ENCODE measurements around the gene SH2D3C. TPM values are rescaled to one million over a fixed set of nuclear protein-coding genes. Genes with fewer than 3 reads are reported as not detected.
A peak's percentile ranks its signal among the peaks of the same experiment; 100 is the strongest.

SH2D3C gene
- total RNA-seq, 1 experiment from 2014 or later, result 0.79 TPM

DNA sequence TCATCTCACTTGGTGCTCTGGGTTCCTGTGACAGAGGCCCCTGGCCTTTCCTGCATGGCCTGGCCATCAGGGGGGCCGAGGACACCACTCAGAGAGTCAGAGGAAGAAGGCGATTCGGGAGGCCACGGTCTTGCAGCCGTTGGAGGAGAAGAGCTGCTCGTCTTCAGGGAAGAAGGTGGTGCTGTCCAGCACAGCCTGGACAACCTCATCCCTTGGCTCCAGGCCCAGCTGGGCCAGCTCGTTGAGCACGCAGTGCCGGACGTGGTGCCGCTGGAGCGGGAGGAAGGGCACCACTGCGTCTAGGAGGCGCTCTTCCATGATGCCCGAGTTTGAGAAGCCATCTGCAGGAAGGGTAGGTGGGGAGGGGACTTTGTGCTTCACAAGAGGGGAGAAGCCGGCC is 46.5 kb downstream of the SH2D3C start:
- Histone ChIP-seq H3K9me3 (ENCODE audit: insufficient read depth, low read depth) (no peaks in the 10 kb centered on the region), H3K27me3 (ENCODE audit: insufficient read depth, low read depth) (no peaks in the 10 kb centered on the region), H3K36me3 (ENCODE audit: low read depth) (no peaks in the 10 kb centered on the region), H2AFZ (no peak overlapping the region), H3K4me2 (no peak overlapping the region), H3K4me1 (replicated peaks; ENCODE audit: insufficient read depth) (peaks cover 6% of the 10 kb centered on the region; the same call in 1 of the 2 replicates), H3K27ac (no peak overlapping the region), H4K20me1 (ENCODE audit: insufficient read depth) (no peaks in the 10 kb centered on the region), H3K79me2 (ENCODE audit: low read depth) (no peaks in the 10 kb centered on the region), H3F3A (ENCODE audit: insufficient read depth, low read depth) (peaks cover 5% of the 10 kb centered on the region; the same call in 1 of the 2 replicates), H3K9me2 (ENCODE audit: insufficient read depth) (no peaks in the 10 kb centered on the region), H3K4me3 (no peak overlapping the region)
- BruUV-seq (replicated peaks), result no TSS peak
- intact Hi-C loops (cut with micrococcal nuclease; ENCODE audit: unreplicated experiment), result loop anchor here (5.0 kb wide), 1 partner anchor 790 kb away; no protein-coding TSS in a partner anchor
- POLR2A ChIA-PET (ENCODE audit: unreplicated experiment), result no interaction called here
- TF ChIP-seq CTCF (conservative IDR thresholded peaks at IDR 0.05) (no peak), EZH2 (IDR thresholded peaks at IDR 0.05; ENCODE audit: low read depth) (no peak)
- CTCF ChIA-PET, result no interaction called here
- no peak for DNase-seq

DNA sequence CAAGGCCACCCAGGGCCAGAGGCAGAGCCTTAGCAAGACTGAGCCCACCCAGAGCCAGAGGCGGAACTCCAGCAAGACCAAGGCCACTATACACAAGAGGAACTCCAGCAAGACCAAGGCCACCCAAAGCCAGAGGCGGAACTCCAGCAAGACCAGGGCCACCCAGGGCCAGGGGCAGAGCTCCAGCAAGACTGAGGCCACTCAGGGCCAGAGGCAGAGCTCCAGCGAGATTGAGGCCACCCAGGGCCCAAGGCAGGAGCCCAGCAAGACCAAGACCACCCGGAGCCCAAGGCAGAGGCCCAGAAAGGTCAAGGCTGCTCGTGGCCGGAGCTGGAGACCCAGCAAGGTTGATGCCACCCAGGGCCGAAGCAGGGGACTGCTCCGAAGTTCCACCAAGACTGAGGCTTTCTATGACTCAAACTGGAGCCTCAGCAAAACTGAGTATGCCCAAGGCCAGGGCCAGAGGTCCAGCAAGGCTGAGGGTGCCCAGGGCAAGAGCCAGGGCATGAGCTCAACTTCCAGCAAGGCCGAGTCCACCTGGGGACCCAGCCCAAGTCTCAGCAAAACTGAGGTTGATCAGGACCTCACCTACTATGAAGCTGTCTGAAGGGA is 47.6 kb downstream of the SH2D3C start:
- no peaks in the 10 kb centered on the region for H4K20me1 ChIP-seq (ENCODE audit: insufficient read depth)
- H3K36me3 ChIP-seq (ENCODE audit: low read depth), result no peaks in the 10 kb centered on the region
- H3K27me3 ChIP-seq (ENCODE audit: insufficient read depth, low read depth), result no peaks in the 10 kb centered on the region
- H3K4me3 ChIP-seq, result no peak overlapping the region
- H3K27ac ChIP-seq, result no peak overlapping the region
- TF ChIP-seq CTCF (conservative IDR thresholded peaks at IDR 0.05) (no peak), EZH2 (IDR thresholded peaks at IDR 0.05; ENCODE audit: low read depth) (no peak)
- peaks cover 5% of the 10 kb centered on the region; the same call in 1 of the 2 replicates for H3F3A ChIP-seq (ENCODE audit: insufficient read depth, low read depth)
- intact Hi-C loops (cut with micrococcal nuclease; ENCODE audit: unreplicated experiment), result loop anchor here (5.0 kb wide), 1 partner anchor 789 kb away; no protein-coding TSS in a partner anchor
- no peak overlapping the region for H2AFZ ChIP-seq
- no peak overlapping the region for H3K4me2 ChIP-seq
- BruUV-seq (replicated peaks), result no TSS peak
- DNase-seq, result peak in 1 of 2 experiments; percentile 15
- no peaks in the 10 kb centered on the region for H3K9me2 ChIP-seq (ENCODE audit: insufficient read depth)
- H3K79me2 ChIP-seq (ENCODE audit: low read depth), result no peaks in the 10 kb centered on the region
- H3K4me1 ChIP-seq (replicated peaks; ENCODE audit: insufficient read depth), result peaks cover 6% of the 10 kb centered on the region; the same call in 1 of the 2 replicates
- ChIA-PET CTCF (no interaction called here), POLR2A (ENCODE audit: unreplicated experiment) (interaction anchor here (0.6 kb wide), 1 partner anchor 190 kb away, joined by 5 read pairs; no protein-coding TSS in a partner anchor)
- no peaks in the 10 kb centered on the region for H3K9me3 ChIP-seq (ENCODE audit: insufficient read depth, low read depth)

- Histone ChIP-seq H3F3A (ENCODE audit: insufficient read depth, low read depth) (peaks cover 5% of the 10 kb centered on the region; the same call in 1 of the 2 replicates), H3K79me2 (ENCODE audit: low read depth) (no peaks in the 10 kb centered on the region), H3K4me2 (no peak overlapping the region), H3K9me3 (ENCODE audit: insufficient read depth, low read depth) (no peaks in the 10 kb centered on the region), H3K27me3 (ENCODE audit: insufficient read depth, low read depth) (no peaks in the 10 kb centered on the region), H3K36me3 (ENCODE audit: low read depth) (no peaks in the 10 kb centered on the region), H4K20me1 (ENCODE audit: insufficient read depth) (no peaks in the 10 kb centered on the region), H3K27ac (no peak overlapping the region), H3K4me3 (no peak overlapping the region), H3K4me1 (replicated peaks; ENCODE audit: insufficient read depth) (peaks cover 6% of the 10 kb centered on the region; the same call in 1 of the 2 replicates), H2AFZ (no peak overlapping the region), H3K9me2 (ENCODE audit: insufficient read depth) (no peaks in the 10 kb centered on the region)
- TF ChIP-seq EZH2 (IDR thresholded peaks at IDR 0.05; ENCODE audit: low read depth) (no peak), CTCF (conservative IDR thresholded peaks at IDR 0.05) (no peak)
- no peak for DNase-seq
- ChIA-PET CTCF (no interaction called here), POLR2A (ENCODE audit: unreplicated experiment) (no interaction called here)
- intact Hi-C loops (cut with micrococcal nuclease; ENCODE audit: unreplicated experiment), result loop anchor here (5.0 kb wide), 1 partner anchor 788 kb away; no protein-coding TSS in a partner anchor
- no TSS peak for BruUV-seq (replicated peaks)
Observed at GRCh38 chr9:127730262-127730661, 48.2 kb downstream of the SH2D3C start.
